ENCODE measurements around the gene LIN37. TPM values are rescaled to one million over a fixed set of nuclear protein-coding genes. Genes with fewer than 3 reads are reported as not detected.
"Not testable (repeated sequence)": the region's sequence is repeated elsewhere in the genome, so short reads cannot be mapped to it uniquely, and the experiment has no call there.

Gene LIN37
- total RNA-seq, 1 donor from 2014 or later, result 13.1 TPM

GRCh38 chr19:35793381-35794165, 45.2 kb downstream of the LIN37 start:
- H3K4me3 Mint-ChIP-seq (ENCODE audit: low read depth), result no peak overlapping the region

GRCh38 chr19:35795564-35795963, 47.2 kb downstream of the LIN37 start:
- H3K27me3 Mint-ChIP-seq, result peaks cover 33% of the 10 kb centered on the region
- not testable (repeated sequence) for H3K27ac Mint-ChIP-seq; H3K9me3 Mint-ChIP-seq (ENCODE audit: low read depth); H3K4me3 Mint-ChIP-seq (ENCODE audit: low read depth); H3K36me3 Mint-ChIP-seq (ENCODE audit: insufficient read depth); DNase-seq (ENCODE audit: low spot score, unreplicated experiment); H3K4me1 Mint-ChIP-seq (ENCODE audit: low read depth)

More at GRCh38 chr19:35793381-35794165, 45.2 kb downstream of the LIN37 start:
- peaks cover 30% of the 10 kb centered on the region for H3K27me3 Mint-ChIP-seq
- no peak overlapping the region for H3K27ac Mint-ChIP-seq
- H3K4me1 Mint-ChIP-seq (ENCODE audit: low read depth), result no peaks in the 10 kb centered on the region
- no peak for DNase-seq (ENCODE audit: low spot score, unreplicated experiment)
- no peaks in the 10 kb centered on the region for H3K9me3 Mint-ChIP-seq (ENCODE audit: low read depth)
- no peaks in the 10 kb centered on the region for H3K36me3 Mint-ChIP-seq (ENCODE audit: insufficient read depth)
- TF ChIP-seq CTCF (IDR thresholded peaks at IDR 0.05; ENCODE audit: unreplicated experiment), result no peak

GRCh38 chr19:35796645-35797542, 48.5 kb downstream of the LIN37 start:
- Mint-ChIP-seq H3K4me3 (ENCODE audit: low read depth) (no peak overlapping the region), H3K27me3 (peaks cover 33% of the 10 kb centered on the region), H3K9me3 (ENCODE audit: low read depth) (no peaks in the 10 kb centered on the region), H3K27ac (no peak overlapping the region), H3K4me1 (ENCODE audit: low read depth) (no peaks in the 10 kb centered on the region), H3K36me3 (ENCODE audit: insufficient read depth) (no peaks in the 10 kb centered on the region)
- no peak for DNase-seq (ENCODE audit: low spot score, unreplicated experiment)
- TF ChIP-seq CTCF (IDR thresholded peaks at IDR 0.05; ENCODE audit: unreplicated experiment), result no peak

GRCh38 chr19:35797663-35798062, 49.3 kb downstream of the LIN37 start:
- H3K36me3 Mint-ChIP-seq (ENCODE audit: insufficient read depth), result no peaks in the 10 kb centered on the region
- no peaks in the 10 kb centered on the region for H3K9me3 Mint-ChIP-seq (ENCODE audit: low read depth)
- no peak overlapping the region for H3K27ac Mint-ChIP-seq
- H3K27me3 Mint-ChIP-seq, result peaks cover 33% of the 10 kb centered on the region
- H3K4me1 Mint-ChIP-seq (ENCODE audit: low read depth), result no peaks in the 10 kb centered on the region
- TF ChIP-seq CTCF (IDR thresholded peaks at IDR 0.05; ENCODE audit: unreplicated experiment), result no peak
- no peak overlapping the region for H3K4me3 Mint-ChIP-seq (ENCODE audit: low read depth)
- no peak for DNase-seq (ENCODE audit: low spot score, unreplicated experiment)

GRCh38 chr19:35801828-35802227, 53.5 kb downstream of the LIN37 start:
- H3K36me3 Mint-ChIP-seq (ENCODE audit: insufficient read depth), result no peaks in the 10 kb centered on the region
- peaks cover 15% of the 10 kb centered on the region for H3K27me3 Mint-ChIP-seq
- no peak overlapping the region for H3K27ac Mint-ChIP-seq
- no peak overlapping the region for H3K4me3 Mint-ChIP-seq (ENCODE audit: low read depth)
- H3K9me3 Mint-ChIP-seq (ENCODE audit: low read depth), result no peaks in the 10 kb centered on the region
- H3K4me1 Mint-ChIP-seq (ENCODE audit: low read depth), result no peaks in the 10 kb centered on the region
- TF ChIP-seq CTCF (IDR thresholded peaks at IDR 0.05; ENCODE audit: unreplicated experiment), result no peak
- DNase-seq (ENCODE audit: low spot score, unreplicated experiment), result no peak

Other genes with a start within 250 kb of the LIN37 start
- 201 and 213 TPM in 2 replicates for gene DMKN, start 234.9 kb upstream of the LIN37 start, total RNA-seq
- 0.16 and 0.24 TPM in 2 replicates for gene SBSN, start 220.3 kb upstream of the LIN37 start, total RNA-seq
- gene GAPDHS, start 215.1 kb upstream of the LIN37 start, total RNA-seq, result not detected in 2 replicates
- 94.2 and 95.2 TPM in 2 replicates for gene TMEM147, start 202.9 kb upstream of the LIN37 start, total RNA-seq
- 0.18 TPM in 1 of 2 replicates, not detected in the other for gene ATP4A, start 184.9 kb upstream of the LIN37 start, total RNA-seq
- not detected in 2 replicates for gene PMIS2, start 162.4 kb upstream of the LIN37 start, total RNA-seq
- 32.9 and 34.1 TPM in 2 replicates for gene HAUS5, start 135.8 kb upstream of the LIN37 start, total RNA-seq
- gene RBM42, start 119.5 kb upstream of the LIN37 start, total RNA-seq, result 69.2 and 76.0 TPM in 2 replicates
- gene ETV2, start 106.8 kb upstream of the LIN37 start, total RNA-seq, result 1.0 and 1.3 TPM in 2 replicates
- 307 and 315 TPM in 2 replicates for gene COX6B1, start 100.3 kb upstream of the LIN37 start, total RNA-seq
- gene UPK1A, start 82.1 kb upstream of the LIN37 start, total RNA-seq, result not detected in 2 replicates
- gene ZBTB32, start 44.0 kb upstream of the LIN37 start, total RNA-seq, result not detected in 2 replicates
- 65.0 and 70.2 TPM in 2 replicates for gene KMT2B, start 30.6 kb upstream of the LIN37 start, total RNA-seq
- gene IGFLR1, start 6.1 kb upstream of the LIN37 start, total RNA-seq, result 5.1 TPM in 2 replicates
- gene U2AF1L4, start 3.2 kb upstream of the LIN37 start, total RNA-seq, result 35.5 and 37.4 TPM in 2 replicates
- gene PSENEN, start 2.9 kb upstream of the LIN37 start, total RNA-seq, result 81.4 and 83.8 TPM in 2 replicates
- gene HSPB6, start 8.5 kb downstream of the LIN37 start, total RNA-seq, result 0.33 TPM in 1 of 2 replicates, not detected in the other
- gene PROSER3, start 9.6 kb downstream of the LIN37 start, total RNA-seq, result 58.6 and 62.3 TPM in 2 replicates
- 46.3 and 54.3 TPM in 2 replicates for gene ARHGAP33, start 27.0 kb downstream of the LIN37 start, total RNA-seq
- gene PRODH2, start 64.3 kb downstream of the LIN37 start, total RNA-seq, result 5.3 TPM in 2 replicates
- 15.7 and 17.5 TPM in 2 replicates for gene NPHS1, start 103.9 kb downstream of the LIN37 start, total RNA-seq
- 97.5 and 100.0 TPM in 2 replicates for gene KIRREL2, start 108.3 kb downstream of the LIN37 start, total RNA-seq
- gene APLP1, start 120.0 kb downstream of the LIN37 start, total RNA-seq, result 134 and 135 TPM in 2 replicates
- 11.4 and 13.9 TPM in 2 replicates for gene NFKBID, start 152.0 kb downstream of the LIN37 start, total RNA-seq
- gene HCST, start 154.0 kb downstream of the LIN37 start, total RNA-seq, result 1.6 TPM in 1 of 2 replicates, not detected in the other
- not detected in 2 replicates for gene TYROBP, start 159.7 kb downstream of the LIN37 start, total RNA-seq
- 31.0 and 31.5 TPM in 2 replicates for gene LRFN3, start 187.8 kb downstream of the LIN37 start, total RNA-seq
- gene SDHAF1, start 246.6 kb downstream of the LIN37 start, total RNA-seq, result 13.3 and 14.4 TPM in 2 replicates